ENCODE measurements around the gene GNL2.
A peak's percentile ranks its signal among the peaks of the same experiment; 100 is the strongest.

GNL2 gene

DNA sequence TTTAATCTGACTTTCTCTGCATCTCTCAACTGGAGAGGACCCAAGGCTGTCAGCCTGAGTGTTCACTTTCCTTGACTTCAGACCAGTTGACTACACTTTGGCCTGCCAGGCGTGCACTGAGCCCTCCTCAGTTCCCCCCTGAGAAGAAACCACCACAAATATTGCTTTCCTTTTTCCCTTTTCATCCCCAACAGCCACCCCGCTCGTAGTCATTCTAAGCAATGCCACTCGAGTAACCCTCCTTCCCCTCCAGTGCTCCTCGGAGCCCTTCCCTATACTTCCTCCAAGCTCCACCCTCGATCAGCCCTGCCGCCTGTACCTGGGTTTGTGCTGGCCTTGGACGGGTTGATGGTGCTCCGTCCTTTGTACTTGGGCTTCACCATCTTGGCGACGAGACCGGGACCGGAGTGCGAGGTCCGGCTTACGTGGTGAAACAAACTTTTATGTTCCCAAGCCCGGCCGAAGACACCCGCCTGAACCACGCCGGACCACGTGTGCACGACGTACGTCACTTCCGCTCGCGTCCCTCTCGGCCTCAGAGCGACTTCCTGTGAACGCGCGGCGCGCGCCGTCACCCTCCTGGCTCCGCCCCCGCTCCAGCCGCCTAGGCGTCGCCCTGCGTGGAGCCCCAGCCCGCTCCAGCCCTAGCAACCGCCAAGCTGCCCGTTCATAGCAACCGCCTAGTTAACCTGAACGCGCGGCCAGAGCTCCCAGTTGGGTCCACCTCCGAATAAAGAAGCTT is at the start of gene GNL2:
Gene GNL2, minus strand, starts transcription at position 498 of the 742 bp plus-strand sequence. Its CDS starts 115 bp downstream, at position 383.
- H3K79me2 ChIP-seq (ENCODE audit: insufficient read depth, low read depth), result peaks cover 35% of the 10 kb centered on the region
- H3K36me3 ChIP-seq (ENCODE audit: insufficient read depth), result no peaks in the 10 kb centered on the region; the same call in 1 of the 2 replicates
- H4K20me1 ChIP-seq (ENCODE audit: insufficient read depth), result peaks cover 6% of the 10 kb centered on the region; the same call in 1 of the 2 replicates
- H3K27me3 ChIP-seq (ENCODE audit: insufficient read depth, low read depth), result no peaks in the 10 kb centered on the region
- no peak within 1 kb of the TSS for H3K4me3 ChIP-seq (IDR thresholded peaks at IDR 0.05; ENCODE audit: insufficient read depth, low read depth, low read length)
- peak within 1 kb of the TSS; percentile 63 for H3K27ac ChIP-seq
- H2AFZ ChIP-seq (ENCODE audit: low read depth), result peak within 1 kb of the TSS; percentile 58
- TF ChIP-seq, protein P1, sequence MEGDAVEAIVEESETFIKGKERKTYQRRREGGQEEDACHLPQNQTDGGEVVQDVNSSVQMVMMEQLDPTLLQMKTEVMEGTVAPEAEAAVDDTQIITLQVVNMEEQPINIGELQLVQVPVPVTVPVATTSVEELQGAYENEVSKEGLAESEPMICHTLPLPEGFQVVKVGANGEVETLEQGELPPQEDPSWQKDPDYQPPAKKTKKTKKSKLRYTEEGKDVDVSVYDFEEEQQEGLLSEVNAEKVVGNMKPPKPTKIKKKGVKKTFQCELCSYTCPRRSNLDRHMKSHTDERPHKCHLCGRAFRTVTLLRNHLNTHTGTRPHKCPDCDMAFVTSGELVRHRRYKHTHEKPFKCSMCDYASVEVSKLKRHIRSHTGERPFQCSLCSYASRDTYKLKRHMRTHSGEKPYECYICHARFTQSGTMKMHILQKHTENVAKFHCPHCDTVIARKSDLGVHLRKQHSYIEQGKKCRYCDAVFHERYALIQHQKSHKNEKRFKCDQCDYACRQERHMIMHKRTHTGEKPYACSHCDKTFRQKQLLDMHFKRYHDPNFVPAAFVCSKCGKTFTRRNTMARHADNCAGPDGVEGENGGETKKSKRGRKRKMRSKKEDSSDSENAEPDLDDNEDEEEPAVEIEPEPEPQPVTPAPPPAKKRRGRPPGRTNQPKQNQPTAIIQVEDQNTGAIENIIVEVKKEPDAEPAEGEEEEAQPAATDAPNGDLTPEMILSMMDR (conservative IDR thresholded peaks at IDR 0.05; ENCODE audit: low read depth, low read length), result no peak
- H3K4me1 ChIP-seq (ENCODE audit: low read depth, poor library complexity, severe bottlenecking), result peaks cover 19% of the 10 kb centered on the region
- H3K4me2 ChIP-seq, result peak within 1 kb of the TSS; percentile 89
- H3K9ac ChIP-seq, result peak within 1 kb of the TSS; percentile 79

DNA sequence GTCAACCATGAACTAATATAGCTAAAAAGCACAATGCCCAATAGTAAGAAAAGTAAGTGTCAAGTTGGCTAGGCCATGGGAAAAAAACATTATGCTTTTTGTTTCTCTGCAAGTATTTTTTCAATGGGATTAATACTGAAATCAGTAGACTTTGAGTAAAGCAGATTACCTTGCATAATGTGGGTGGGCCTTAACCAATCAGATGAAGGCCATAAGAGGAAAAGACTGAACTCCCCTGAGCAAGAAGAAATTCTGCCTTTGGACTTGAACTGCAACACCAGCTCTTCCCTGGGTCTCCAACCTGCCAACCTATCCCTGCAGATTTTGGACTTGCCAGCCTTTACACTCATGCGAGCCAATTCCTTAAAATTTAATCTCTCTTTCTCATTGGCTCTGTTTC is 45.3 kb upstream of the GNL2 start:
- Histone ChIP-seq H3K4me2 (no peak overlapping the region), H3K36me3 (ENCODE audit: insufficient read depth) (no peaks in the 10 kb centered on the region), H3K4me3 (IDR thresholded peaks at IDR 0.05; ENCODE audit: insufficient read depth, low read depth, low read length) (no peak overlapping the region), H3K27ac (no peak overlapping the region), H2AFZ (ENCODE audit: low read depth) (no peak overlapping the region), H4K20me1 (ENCODE audit: insufficient read depth) (no peaks in the 10 kb centered on the region), H3K4me1 (ENCODE audit: low read depth, poor library complexity, severe bottlenecking) (no peaks in the 10 kb centered on the region), H3K9ac (no peak overlapping the region), H3K27me3 (ENCODE audit: insufficient read depth, low read depth) (peaks cover 19% of the 10 kb centered on the region), H3K79me2 (ENCODE audit: insufficient read depth, low read depth) (no peaks in the 10 kb centered on the region)
- TF ChIP-seq, protein P1 (conservative IDR thresholded peaks at IDR 0.05; ENCODE audit: low read depth, low read length), result no peak

DNA sequence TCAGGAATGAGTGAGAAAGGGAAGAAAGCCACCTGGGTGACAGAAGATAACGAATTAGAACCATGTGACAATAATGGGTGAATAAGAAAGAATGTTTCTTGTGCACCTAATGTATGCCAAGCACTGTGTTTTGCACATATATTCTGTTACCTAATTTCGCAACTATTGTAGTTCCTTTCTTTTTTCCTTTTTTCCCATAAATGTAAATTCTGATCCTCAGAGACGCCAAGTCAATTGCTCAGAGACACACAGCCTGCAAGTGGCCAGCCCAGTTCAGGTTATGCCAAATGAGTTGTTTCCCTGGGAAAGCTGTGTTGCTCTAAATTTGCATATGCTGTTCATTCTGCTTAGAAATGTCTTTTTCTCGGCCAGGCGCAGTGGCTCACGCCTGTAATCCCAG is 40.7 kb upstream of the GNL2 start:
- H3K4me2 ChIP-seq, result no peak overlapping the region
- no peaks in the 10 kb centered on the region for H3K36me3 ChIP-seq (ENCODE audit: insufficient read depth)
- no peak overlapping the region for H3K9ac ChIP-seq
- H4K20me1 ChIP-seq (ENCODE audit: insufficient read depth), result no peaks in the 10 kb centered on the region
- no peak overlapping the region for H3K4me3 ChIP-seq (IDR thresholded peaks at IDR 0.05; ENCODE audit: insufficient read depth, low read depth, low read length)
- no peak overlapping the region for H2AFZ ChIP-seq (ENCODE audit: low read depth)
- H3K27me3 ChIP-seq (ENCODE audit: insufficient read depth, low read depth), result peaks cover 29% of the 10 kb centered on the region
- TF ChIP-seq, protein P1 (conservative IDR thresholded peaks at IDR 0.05; ENCODE audit: low read depth, low read length), result no peak
- H3K4me1 ChIP-seq (ENCODE audit: low read depth, poor library complexity, severe bottlenecking), result no peaks in the 10 kb centered on the region
- H3K27ac ChIP-seq, result no peak overlapping the region
- no peaks in the 10 kb centered on the region for H3K79me2 ChIP-seq (ENCODE audit: insufficient read depth, low read depth)

DNA sequence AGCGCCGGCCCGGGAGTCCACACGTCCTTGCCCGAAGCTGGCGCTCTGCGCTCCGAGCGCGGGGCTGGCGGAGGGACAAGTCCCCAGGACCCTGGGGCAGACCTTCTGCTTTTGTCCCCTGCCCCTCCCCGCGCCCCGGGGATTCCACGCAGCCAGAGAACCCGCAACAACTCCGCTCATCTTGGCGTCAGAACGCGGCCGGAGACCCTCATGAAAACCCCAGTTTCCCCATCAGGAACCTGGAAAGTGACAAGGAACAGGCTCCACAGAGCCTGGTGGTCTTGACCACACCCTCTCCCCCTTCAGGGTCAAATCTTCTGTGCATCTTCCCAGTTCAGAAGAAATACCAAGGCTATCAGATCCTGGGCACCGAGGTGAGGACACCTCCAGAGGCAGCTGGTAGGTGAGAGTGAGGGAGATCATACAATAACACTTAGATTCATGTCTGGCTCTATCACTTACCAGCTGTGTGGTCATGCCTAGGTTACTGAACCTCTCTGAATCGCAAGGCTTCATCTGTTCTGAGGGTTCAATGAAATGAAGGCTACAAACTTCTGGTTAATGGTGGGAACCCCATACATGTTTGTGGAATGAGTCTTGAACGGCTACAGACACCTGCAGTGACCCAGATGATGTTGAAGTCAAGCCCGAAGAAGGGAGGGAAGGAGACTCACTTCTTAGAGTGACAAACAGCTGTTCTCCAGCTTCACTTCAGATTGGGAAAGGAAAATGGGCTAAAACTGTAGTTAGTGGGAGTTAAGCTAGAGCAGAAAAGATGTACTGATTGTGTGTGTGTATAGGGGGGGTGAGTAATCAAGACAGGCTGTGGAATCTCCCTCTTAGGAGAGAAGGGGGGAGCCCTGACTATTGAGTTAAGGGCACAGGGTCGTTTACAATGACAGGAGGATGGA is 39.5 kb upstream of the GNL2 start:
- Histone ChIP-seq H2AFZ (ENCODE audit: low read depth) (no peak overlapping the region), H3K9ac (no peak overlapping the region), H3K79me2 (ENCODE audit: insufficient read depth, low read depth) (no peaks in the 10 kb centered on the region), H3K4me1 (ENCODE audit: low read depth, poor library complexity, severe bottlenecking) (peaks cover 2% of the 10 kb centered on the region), H4K20me1 (ENCODE audit: insufficient read depth) (no peaks in the 10 kb centered on the region), H3K4me2 (no peak overlapping the region), H3K27me3 (ENCODE audit: insufficient read depth, low read depth) (peaks cover 28% of the 10 kb centered on the region), H3K36me3 (ENCODE audit: insufficient read depth) (no peaks in the 10 kb centered on the region), H3K4me3 (IDR thresholded peaks at IDR 0.05; ENCODE audit: insufficient read depth, low read depth, low read length) (no peak overlapping the region), H3K27ac (no peak overlapping the region)
- TF ChIP-seq, protein P1 (conservative IDR thresholded peaks at IDR 0.05; ENCODE audit: low read depth, low read length), result no peak
